Measurements from ENCODE around the gene GSG1L. TPM values are rescaled to one million over a fixed set of nuclear protein-coding genes. Genes with fewer than 3 reads are reported as not detected.
A peak's percentile ranks its signal among the peaks of the same experiment; 100 is the strongest.

GSG1L gene
- total RNA-seq, 1 experiment from 2014 or later, result 2.3 TPM

DNA sequence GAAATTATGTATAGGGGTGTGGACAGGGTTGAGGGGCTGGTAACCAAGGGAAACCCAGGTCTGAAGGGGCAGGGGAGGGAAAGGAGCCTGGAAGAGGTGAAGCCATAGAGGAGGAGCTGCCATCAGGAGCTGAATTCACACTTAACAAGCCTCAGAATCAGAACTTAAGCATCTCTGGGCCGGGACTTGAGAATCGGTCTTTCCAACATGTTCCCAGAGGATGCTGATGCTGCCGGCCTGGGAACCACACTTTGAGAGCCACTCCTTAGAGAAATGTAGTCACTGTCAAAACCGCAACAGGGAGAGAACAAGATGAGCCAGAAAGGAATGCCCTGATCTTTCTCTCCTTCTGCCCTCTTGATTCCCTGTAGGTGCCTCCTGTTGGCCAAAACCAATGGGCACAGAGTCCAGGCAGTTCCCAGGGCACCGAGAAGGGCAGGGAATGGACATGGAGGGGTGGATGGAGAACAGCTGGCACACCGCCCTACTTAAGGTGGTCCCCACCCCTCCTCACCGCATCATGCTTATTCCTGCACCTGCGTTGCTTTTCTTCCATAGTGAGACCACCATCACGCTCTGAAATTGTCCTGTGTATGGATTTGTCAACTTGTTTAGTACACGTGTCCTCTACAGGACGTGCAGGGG lies 88.5 kb downstream of the GSG1L start:
- in situ Hi-C loops (cut with HindIII; ENCODE audit: low pct_unique_long_range_greater_than_20kb, low sequenced_read_pairs), result no loop called here
- no peak for DNase-seq (ENCODE audit: low read depth)

DNA sequence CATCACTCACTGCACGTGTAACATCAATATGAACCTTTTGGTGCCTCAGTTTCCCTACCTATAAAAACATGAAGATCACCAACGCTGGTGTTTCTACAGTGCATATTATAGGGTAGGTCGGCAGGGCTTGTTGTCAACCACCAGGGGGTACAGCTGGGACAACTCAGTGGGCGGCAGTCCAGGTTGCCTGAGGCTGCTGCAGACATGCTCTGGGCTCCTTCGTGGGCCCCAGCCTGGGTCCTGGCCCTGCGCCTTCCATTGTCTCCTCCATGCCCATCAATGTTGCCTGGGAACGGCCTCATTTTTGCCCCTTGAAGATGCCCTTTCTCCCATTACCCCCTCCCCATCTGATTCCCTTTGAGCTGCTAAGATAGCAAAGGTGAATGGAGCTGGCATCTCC lies 89.8 kb downstream of the GSG1L start:
- DNase-seq (ENCODE audit: low read depth), result no peak
- in situ Hi-C loops (cut with HindIII; ENCODE audit: low pct_unique_long_range_greater_than_20kb, low sequenced_read_pairs), result no loop called here

DNA sequence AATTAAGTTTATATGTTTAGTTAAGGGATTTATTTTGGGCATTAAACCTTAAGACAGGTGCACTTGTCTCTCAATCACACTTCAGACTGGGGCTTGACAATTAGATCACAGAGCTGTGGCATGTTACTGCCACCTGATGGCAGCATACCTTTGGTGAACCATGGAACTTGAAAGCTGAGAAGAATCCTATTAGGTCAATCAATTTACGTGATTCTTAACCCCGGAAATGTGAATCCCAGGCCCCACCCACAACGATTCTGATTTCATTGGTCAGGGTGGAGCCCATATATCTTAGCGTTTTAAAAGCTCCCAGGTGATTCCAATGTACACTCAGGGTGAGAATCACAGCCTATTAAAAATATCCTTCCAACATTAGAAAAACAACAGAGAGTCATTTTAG lies 91.0 kb downstream of the GSG1L start:
- in situ Hi-C loops (cut with HindIII; ENCODE audit: low pct_unique_long_range_greater_than_20kb, low sequenced_read_pairs), result no loop called here
- DNase-seq (ENCODE audit: low read depth), result peak; percentile 54

DNA sequence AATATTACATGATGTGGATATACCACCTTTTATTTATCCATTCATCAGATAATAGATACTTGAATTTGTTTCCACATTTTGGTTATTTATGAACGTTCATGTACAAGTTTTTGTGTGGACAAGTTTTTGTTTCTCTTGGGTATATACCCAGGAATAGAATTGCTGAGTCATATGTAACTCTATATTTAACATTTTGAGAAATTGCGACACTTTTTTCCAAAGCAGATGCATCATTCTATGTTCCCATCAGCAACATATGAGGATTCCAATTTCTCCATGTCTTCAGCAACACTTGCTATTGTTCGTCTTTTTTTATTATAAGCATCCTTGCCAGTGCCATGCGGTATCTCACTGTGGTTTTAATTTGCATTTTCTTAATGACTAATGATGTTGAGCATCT lies 93.9 kb downstream of the GSG1L start:
- in situ Hi-C loops (cut with HindIII; ENCODE audit: low pct_unique_long_range_greater_than_20kb, low sequenced_read_pairs), result no loop called here

DNA sequence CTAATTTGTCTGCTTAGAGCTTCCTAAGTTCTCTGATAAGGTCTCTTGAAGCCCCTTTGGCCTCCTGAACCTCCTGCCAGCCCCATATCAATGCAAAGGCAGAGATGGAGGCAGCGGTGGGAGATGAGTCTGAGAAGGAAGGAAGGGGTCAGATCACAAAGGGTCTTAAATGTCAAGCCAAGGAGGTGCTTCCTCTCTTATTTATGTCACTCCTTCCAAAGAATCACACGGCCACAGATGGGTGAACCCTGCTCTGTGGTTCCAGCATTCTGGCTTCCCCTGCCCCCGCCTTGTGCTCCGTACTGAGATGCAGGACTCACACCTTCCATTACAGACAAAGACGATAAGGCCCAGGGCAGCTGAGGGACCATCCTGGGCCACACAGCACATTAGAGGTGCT lies 96.3 kb downstream of the GSG1L start:
- no peak for DNase-seq (ENCODE audit: low read depth)
- in situ Hi-C loops (cut with HindIII; ENCODE audit: low pct_unique_long_range_greater_than_20kb, low sequenced_read_pairs), result no loop called here

More for the DNA sequence above, 93.9 kb downstream of the GSG1L start:
- DNase-seq (ENCODE audit: low read depth), result no peak

DNA sequence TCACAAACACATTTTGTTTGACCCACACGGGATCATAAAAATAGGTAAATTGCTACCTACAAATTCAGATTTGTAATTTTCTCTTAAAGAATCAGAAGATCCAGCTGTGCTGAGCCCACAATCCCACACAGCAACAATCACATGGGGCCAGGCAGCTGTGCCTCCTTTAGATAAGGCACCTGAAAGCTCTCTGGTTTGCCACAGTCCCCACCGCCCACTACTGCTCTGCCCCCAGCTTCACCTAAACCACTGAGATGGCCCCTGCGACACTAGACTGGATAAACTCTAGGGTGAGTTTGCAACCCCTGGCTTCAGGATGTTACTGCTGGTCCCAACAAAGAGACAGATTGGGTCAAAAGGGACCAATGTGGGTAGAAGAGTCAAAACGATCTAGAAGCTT lies 96.8 kb downstream of the GSG1L start:
- DNase-seq (ENCODE audit: low read depth), result no peak
- in situ Hi-C loops (cut with HindIII; ENCODE audit: low pct_unique_long_range_greater_than_20kb, low sequenced_read_pairs), result no loop called here

DNA sequence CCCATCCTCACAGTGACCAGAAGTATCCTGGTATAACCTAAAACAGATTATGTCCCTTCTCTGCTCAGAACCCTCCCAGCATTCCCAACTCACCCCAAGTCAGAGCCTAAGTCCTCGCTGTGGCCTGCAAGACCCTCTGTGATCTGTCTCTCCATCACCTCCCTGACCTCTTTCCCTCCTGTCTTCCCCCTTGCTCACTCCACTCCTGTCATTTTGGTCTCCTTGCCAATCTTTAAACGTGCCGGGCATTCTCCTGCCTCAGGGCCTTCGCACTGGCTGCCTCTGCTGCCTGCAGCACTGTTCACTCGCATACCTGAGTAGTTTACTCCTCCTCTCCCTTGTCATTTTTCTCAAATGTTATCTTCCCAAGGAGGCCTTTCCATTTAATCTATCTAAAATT lies 97.7 kb downstream of the GSG1L start:
- in situ Hi-C loops (cut with HindIII; ENCODE audit: low pct_unique_long_range_greater_than_20kb, low sequenced_read_pairs), result no loop called here
- no peak for DNase-seq (ENCODE audit: low read depth)

DNA sequence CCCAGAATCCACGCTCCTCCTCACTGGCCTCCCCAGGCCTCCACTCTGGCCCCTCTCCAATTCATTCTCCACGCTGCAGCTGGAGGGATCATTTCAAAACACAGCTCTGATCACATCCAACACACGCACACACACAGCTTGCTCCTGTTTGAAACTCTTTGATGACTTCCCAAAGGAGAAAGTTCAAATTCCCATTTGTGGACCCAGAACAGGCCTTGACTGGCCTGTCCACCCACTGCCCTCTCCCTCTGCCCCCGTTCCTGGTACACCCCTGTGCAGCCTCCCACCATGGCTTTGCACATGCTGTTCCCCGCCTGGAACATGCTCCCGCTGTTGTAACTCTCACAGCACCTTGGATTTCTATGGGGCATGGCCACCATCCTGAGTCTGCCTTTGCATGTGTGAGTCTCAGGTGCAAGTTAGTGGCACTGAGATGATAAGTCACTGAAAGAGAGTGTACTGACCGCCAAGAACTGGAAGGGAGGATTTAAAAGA lies 100.0 kb downstream of the GSG1L start:
- DNase-seq (ENCODE audit: low read depth), result no peak
- in situ Hi-C loops (cut with HindIII; ENCODE audit: low pct_unique_long_range_greater_than_20kb, low sequenced_read_pairs), result no loop called here

DNA sequence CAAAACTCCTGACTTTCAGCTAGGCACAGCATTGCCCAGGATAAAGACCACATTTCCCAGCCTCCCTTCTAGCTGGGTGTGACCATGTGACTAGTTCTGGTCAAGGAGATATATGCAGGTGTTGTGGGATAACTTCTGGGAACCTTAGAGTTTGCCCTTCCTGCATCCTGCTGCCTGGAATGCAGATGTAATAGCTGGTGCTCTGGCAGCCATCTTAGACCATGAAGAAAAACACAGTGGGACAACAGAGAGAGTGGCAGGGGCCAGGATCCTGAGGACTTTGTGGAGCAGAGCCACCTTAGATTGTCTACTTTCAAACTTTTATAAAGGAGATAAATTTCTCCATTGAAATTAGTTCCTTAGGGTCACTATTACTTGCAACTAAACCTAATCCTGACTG lies 101.3 kb downstream of the GSG1L start:
- in situ Hi-C loops (cut with HindIII; ENCODE audit: low pct_unique_long_range_greater_than_20kb, low sequenced_read_pairs), result no loop called here
- no peak for DNase-seq (ENCODE audit: low read depth)

DNA sequence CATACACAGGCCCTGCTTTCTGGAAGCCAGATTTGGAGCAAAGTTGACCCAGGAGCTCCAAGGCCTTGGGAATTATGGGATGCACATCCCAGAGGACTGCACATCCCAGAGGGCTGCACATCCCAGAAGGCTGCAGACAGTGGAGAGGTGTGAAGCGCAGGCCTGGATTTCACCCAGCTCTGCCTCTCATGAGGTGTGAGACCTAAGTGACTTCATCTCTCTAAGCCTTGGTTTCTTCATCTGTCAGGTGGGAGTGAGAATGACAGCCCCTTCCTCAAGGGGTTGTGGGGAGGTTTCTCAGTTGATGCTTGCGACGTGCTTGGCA lies 102.3 kb downstream of the GSG1L start:
- DNase-seq (ENCODE audit: low read depth), result no peak
- in situ Hi-C loops (cut with HindIII; ENCODE audit: low pct_unique_long_range_greater_than_20kb, low sequenced_read_pairs), result no loop called here

DNA sequence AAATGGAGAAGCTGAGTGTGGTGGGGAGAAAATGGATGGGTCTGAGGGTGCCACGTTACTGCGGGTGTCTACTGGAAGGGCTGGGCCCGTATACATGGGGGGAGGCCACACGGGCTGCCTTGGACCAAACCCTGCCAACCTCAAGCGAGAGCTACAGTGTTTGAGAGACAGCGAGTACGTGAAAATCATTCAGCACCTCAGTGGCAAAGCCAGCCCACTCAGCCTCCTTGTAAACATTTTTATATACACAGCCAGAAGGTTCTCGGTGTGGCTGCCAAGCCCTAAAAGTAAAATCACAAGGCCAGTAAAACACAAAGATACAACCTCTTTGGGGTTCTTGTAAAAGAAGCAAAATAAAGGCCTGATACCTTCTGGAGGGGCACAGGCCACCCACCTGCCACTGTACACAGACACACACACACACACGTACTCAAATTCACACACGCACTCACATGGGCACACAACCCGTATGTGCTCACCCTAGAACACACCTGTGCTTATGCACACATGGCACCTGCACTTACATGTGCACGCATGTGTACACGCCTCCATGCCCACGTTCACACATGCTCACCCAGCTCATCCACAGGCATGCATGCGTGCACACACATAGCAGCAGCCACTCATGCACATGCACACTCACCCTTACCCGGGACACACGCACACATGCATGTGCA lies 102.8 kb downstream of the GSG1L start:
- in situ Hi-C loops (cut with HindIII; ENCODE audit: low pct_unique_long_range_greater_than_20kb, low sequenced_read_pairs), result no loop called here
- no peak for DNase-seq (ENCODE audit: low read depth)

DNA sequence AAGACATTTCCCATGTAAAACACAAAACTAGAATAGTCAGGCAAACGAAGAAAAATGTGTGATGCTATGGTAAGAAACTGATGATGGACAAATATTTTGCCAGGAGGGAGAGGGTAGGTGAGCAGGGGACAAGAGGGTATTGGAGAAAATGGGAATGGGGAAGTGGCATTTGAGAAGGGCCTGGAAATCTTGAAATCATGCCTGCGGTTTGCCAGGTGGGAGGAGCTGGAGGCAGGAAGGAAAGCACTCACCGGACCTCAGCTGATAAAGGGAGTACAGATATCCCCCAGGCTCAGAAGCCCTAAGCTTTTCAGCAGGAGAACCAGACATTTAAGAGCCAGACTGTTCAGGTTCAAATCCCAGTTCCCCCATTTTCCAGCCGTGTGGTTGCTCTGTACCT lies 103.6 kb downstream of the GSG1L start:
- in situ Hi-C loops (cut with HindIII; ENCODE audit: low pct_unique_long_range_greater_than_20kb, low sequenced_read_pairs), result no loop called here
- no peak for DNase-seq (ENCODE audit: low read depth)

DNA sequence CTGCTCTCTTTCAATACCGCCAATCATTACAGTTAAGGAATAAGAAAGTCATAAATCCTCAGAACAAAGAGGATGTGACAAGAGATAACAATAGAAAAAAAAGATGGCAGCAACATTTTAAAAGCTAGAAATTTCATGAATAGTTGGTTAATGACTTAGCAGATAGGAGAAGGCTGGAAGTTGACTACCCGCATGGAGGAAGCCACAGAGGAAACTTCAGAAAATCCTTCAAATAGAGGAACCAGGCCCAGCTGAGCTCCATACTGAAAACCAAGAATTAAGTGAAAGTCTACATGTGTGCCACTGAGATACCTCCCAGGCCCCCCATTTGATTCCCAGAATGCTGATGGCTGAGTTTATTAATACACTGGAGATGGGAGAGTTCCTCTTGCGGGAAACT lies 109.3 kb downstream of the GSG1L start:
- no peak for DNase-seq (ENCODE audit: low read depth)
- in situ Hi-C loops (cut with HindIII; ENCODE audit: low pct_unique_long_range_greater_than_20kb, low sequenced_read_pairs), result no loop called here

DNA sequence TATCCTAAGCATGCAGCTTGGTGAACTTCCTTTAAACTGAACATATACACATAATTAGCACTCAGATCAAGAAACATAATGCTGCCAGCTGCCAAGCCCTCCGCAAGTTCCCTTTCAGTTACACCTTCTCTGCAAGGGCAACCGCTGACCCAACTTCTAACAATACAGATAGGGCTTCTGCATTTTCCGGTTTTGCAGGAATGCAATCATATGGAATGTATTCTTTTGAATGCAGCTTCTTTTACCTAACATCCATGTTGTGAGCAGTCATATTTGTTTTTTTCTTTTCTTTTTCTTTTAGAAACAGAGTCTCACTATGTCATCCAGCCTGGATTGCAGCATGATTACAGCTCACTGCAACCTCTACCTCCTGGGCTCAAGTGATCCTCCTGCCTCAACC lies 110.7 kb downstream of the GSG1L start:
- DNase-seq (ENCODE audit: low read depth), result no peak
- in situ Hi-C loops (cut with HindIII; ENCODE audit: low pct_unique_long_range_greater_than_20kb, low sequenced_read_pairs), result no loop called here

DNA sequence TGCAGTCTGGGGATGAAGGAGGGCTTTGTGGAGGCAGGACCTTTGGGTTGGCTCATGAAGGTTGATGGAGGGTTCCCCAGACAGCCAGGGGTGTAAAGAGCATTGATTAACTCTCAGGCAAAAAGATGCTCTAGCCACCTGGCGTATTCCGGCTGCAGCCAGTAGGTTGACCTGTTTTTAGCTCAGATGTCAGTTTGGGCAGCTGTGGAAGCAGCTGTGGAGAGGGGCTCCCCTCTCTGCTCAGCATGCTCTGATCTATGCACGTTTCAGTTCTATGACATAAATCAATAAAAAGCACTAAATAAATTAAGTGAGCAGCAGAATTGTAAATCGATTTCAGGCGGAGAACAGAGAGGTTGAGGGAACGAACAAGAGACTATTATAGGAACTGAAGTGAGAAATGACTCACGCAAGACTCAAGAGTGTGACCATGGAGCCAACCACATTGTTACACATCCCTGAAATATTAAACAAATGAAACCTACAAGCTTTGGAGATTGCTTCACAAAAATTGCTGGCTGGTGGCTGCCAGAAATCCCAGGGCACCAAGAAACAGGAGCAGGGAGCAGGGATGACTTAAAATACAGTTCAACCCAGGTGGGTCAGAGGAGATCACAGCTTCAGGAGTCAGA lies 111.9 kb downstream of the GSG1L start:
- no peak for DNase-seq (ENCODE audit: low read depth)
- in situ Hi-C loops (cut with HindIII; ENCODE audit: low pct_unique_long_range_greater_than_20kb, low sequenced_read_pairs), result no loop called here

DNA sequence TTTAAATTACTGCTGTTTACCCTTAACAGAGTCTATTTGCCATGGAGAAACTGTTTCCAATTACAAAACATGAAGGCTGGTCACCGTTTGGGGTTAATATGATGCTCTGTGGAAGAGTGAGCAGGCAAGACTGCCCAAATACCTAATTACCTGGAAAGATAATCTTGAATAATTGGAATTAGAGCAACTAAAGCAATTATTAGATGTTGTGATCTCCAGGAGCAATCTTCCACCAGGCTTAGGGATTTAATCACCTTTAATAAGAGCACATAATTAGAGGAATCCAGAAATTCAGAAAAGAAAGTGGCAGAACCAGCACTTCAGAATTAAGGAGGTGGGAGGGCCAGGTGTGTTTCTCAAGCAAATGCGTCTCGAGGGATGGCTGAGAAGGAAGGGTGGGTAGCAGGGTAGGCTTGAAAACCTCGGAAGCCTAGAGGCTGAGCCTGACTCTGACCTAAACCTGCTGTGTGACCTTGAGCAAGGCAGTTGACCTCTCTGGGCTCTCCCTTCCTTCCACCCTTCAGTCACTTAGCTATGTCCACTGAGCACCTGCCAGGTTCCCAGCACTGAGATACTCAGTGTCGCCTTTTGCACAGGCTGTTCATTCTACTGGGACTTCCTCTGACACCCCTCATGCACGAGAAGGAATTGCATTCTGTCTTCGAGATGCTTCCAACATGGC lies 113.2 kb downstream of the GSG1L start:
- DNase-seq (ENCODE audit: low read depth), result no peak
- in situ Hi-C loops (cut with HindIII; ENCODE audit: low pct_unique_long_range_greater_than_20kb, low sequenced_read_pairs), result no loop called here

DNA sequence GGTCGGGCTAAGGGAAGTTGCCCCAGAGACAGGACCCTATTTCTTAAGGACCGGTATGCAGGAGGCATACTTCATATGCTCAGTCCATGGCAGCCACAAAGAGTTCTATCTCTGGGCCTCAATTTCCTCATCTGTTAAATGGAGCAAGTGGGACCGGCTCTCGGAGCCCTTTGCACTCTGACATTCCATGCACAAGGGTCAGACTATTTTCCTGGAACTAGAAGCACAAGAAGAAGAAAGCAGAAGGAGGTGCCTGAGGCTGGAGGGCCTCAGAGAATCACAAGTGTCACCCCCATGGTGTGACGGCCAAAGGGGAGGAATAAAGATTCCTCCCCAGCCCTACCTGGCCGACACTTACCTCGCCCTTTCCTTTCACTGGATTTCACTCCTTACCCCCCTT lies 115.8 kb downstream of the GSG1L start:
- in situ Hi-C loops (cut with HindIII; ENCODE audit: low pct_unique_long_range_greater_than_20kb, low sequenced_read_pairs), result no loop called here
- no peak for DNase-seq (ENCODE audit: low read depth)

DNA sequence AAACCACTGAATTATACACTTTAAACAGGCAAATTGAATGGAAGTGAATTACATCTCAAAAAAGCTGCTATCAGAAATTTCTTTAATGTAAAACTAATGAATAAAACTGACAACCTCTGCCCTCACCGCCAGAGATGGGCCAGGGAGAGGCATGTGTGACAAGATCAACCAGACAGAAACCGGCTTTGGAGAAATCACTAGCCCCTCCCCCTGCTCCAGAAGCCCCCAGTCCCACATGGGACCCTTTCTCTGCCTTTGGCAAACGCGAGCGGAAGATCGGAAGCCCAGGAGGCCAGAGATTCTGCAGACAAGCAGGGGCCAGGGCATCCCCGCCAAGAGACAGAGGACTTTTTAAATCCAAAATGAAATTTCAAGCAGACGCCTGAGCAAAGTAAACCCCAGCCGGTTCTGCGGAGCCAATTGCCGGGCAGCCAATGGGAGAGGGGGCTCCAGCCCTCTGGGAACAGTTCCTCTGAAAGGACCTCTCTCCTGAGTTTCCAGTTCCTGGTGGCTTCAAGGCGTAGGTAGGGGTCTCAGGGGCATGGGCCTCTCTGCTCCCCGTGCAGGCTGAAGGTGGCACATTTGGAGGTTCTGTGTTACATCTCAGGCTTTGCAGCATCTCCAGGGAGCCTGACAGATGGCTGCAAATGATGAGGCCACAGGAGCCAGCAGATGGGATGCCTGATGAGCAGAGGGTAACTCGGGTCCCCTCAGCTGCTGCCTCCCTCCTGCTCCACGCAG lies 118.1 kb downstream of the GSG1L start:
- DNase-seq (ENCODE audit: low read depth), result no peak
- in situ Hi-C loops (cut with HindIII; ENCODE audit: low pct_unique_long_range_greater_than_20kb, low sequenced_read_pairs), result no loop called here

DNA sequence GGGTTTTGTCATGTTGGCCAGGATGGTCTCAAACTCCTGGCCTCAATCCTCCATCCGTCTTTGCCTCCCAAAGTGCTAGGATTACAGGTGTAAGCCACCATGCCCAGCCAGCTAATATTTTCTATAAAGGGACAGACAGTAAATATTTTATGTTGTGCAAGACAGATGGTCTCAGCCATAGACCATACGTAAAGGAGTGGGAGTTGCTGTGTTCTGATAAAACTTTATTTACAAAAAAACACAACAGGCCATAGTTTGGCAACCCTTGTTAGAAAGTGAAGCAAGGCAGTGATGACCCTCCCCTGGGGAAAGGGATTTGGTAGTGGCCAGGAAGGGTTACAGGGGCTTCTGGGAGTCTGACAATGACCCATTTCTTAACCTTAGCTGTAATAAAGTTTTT lies 119.7 kb downstream of the GSG1L start:
- in situ Hi-C loops (cut with HindIII; ENCODE audit: low pct_unique_long_range_greater_than_20kb, low sequenced_read_pairs), result no loop called here
- no peak for DNase-seq (ENCODE audit: low read depth)

Data from Caki2 (cell line).